GM19099 (cell line): Measurements from ENCODE around the gene RRP1.

ENCODE experiments used
- POLR2A ChIP-seq: IDR thresholded peaks from 3 replicates; pipeline ENCODE4 v1.6.1; 2011; ENCODE audit warnings: low read depth; ENCODE audit not compliant: insufficient read length; ENCODE audit errors: extremely low read depth

Gene RRP1

DNA sequence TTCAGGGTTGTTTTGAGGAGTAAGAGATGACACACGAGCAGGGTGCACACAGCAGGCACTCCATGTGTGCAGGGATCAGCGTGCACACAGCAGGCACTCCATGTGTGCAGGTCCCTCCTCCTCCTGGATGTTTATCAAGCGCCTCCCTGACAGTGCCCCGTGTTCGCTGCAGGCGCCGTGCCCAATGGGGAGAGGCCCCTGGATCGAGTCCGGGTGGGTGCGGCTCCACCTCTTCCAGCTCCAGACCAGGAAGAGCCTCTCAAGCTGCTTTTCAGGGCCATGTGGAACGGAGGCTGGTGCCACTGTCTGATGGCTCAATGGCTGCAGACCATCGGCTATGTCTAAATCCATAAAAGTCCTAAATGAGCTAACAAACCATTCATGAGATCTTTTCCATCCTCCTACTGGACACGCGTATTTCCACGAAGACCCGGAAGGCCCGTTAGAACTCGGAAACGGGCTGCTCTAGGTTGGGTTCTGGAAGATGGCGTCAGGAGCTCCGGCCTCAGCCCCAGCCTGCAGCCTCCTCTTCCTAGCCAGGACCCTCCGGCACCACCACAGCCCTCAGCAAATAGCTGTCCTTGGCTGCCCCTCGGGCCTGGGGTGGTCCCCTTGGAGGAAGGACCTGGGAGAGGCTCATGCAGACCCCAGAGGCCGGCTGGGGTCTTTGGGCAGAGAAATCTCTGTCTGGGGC, 36.0 kb downstream of the RRP1 start:
- no peak for TF ChIP-seq POLR2A

DNA sequence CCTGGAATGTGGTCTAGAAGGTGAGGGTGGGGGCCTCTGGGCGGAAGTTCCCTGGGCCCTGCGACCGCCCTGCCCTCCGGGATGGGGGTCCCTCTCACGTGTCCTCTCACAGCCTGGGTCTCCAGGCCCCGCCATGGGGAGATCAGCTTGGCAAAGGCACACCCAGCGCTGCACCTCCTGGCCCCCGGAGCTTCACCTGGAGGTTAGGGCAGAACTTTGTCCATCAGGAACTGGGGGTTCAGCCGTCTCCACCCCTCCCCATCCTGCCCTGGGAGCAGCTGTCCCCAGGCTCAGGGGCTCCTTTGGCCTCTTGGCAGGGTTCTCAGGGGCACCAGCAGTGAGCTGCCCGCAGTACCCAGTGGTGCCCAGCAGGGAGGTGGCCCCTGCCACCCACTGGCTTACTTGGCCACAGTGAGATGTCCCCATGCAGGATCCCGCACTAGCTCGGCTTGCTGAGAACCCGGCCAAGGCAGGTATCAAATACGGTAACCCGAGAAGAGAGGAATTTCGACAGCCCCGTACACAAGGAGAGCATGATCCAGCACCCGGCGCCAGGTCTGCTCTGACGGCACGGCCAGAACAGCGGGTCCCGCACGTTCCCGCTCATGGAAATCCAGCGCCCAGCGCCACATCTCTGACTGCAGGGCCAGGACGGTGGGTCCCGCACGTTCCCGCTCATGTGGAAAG, 36.7 kb downstream of the RRP1 start:
- no peak for TF ChIP-seq POLR2A

DNA sequence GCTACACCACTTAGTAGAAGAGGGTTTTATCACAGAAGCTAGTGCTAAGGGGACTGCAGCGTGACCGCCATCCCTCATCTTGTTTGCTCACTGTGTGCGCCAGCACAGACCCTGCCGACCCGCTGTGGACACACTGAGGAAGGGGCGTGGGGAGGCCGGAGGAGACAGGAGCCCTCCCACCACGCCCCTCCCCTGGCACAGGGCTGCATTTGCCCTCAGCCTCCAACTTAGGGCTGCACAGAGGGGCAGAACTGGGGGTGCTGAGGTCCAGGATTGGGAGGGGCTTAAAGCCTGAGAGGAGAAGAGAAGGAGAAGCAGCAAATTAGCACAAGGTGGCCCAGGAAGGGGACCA, 37.2 kb downstream of the RRP1 start:
- no peak for TF ChIP-seq POLR2A

DNA sequence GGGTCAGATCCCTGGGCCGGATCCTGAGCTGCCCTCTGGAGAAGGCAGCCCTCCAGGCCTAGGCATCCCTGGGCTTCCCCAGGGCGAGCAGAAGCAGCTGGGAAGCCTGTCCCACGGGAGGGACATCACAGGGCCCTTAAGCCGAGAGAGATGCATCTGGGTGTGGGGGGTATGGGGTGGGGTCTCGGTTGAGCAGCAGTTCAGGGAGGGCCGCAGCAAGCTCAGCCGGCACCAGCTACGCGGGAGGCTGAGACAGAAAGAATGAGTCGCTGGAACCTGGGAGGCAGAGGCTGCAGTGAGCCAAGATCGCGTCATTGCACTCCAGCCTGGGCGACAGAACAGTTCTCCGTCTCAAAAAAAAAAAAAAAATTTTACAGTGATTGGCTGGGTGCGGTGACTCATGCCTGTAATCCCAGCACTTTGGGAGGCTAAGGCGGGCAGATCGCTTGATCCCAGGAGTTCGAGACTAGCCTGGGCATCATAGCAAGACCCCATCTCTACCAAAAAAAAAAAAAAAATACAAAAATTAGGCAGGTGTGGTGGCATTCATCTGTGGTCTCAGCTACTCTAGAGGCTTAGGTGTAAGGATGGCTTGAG, 37.7 kb downstream of the RRP1 start:
- no peak for TF ChIP-seq POLR2A

DNA sequence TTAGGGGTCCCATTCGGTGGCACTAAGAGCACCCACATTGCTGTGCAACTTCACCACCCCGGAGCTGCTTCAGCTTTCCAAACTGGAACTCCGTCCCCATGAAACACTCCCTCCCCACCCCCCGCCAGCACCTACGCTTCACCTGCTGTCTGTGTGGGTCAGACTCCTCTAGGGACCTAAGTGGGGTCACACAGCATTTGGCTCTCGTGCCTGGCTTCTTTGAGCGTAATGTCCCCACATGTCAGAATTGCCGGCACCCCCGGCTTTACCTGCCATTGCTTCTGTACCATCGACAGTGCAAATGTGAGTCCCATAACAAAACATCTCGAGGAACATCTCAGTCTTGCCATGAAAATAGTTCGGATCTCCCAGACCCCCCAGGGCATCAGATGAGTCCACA, 39.8 kb downstream of the RRP1 start:
- no peak for TF ChIP-seq POLR2A

DNA sequence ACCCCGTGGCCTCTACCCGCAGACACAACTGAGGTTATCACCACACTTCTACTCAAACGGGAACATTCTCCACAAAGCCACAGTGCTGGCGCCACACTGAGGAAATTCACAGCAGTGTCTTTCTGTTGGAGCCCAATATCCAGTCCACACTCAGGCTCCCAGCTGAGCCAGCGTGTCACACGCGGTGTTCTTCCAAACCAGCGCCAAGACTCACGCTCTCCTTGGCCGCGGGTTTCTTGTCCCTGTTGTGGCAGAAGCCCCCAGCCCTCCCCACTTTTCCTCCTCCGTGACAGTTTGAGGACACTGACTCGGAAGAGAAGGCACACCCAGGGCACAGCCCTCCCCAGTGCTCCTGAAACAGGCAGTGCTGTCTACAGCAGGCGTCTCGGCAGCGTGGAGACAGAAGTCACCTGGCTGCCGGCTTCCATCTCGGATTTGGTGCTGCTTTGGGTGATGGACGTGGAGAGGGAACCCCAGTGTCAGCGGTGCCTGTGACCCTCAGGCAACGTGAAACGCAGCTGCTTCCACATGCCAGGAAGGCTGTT, 40.3 kb downstream of the RRP1 start:
- no peak for TF ChIP-seq POLR2A

DNA sequence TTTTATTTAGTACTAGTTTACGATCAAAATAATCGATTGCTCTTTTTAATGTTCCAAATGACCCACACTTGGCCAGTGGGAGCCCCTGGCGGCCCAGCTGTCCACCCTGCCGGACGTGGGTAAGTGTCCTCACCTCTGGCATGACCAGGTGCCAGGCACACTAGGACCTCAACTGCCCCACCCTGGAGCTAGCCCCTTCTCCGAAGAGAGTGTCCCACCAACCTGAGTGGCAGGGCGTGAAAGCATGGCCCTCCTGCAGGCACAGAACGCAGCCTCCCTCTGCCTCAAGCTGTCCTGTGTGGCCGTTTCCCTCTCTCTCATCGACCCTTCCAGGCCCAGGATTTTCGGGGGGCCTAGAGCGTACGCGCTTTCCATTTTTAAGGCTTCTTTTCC, 42.8 kb downstream of the RRP1 start:
- TF ChIP-seq POLR2A: no peak

DNA sequence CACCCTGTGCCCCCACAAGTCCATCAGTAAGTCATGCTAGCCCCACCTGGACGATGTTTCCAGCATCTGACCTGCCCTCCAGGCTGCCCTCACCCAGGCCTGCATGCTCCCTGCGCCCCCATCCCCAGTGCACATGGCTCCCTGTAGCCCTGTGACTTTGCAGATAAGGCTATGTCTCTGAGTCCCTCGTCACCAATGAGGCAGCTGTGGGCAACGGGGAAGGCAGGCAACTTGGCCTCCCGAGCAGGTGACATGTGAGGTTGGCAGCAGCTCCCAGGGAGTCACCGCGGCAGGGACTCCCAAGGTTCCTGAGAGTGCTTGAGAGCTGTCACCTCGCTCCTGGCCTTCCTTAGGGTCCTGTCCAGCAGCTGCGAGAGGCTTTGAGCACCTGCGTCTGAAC, 43.3 kb downstream of the RRP1 start:
- no peak for TF ChIP-seq POLR2A

DNA sequence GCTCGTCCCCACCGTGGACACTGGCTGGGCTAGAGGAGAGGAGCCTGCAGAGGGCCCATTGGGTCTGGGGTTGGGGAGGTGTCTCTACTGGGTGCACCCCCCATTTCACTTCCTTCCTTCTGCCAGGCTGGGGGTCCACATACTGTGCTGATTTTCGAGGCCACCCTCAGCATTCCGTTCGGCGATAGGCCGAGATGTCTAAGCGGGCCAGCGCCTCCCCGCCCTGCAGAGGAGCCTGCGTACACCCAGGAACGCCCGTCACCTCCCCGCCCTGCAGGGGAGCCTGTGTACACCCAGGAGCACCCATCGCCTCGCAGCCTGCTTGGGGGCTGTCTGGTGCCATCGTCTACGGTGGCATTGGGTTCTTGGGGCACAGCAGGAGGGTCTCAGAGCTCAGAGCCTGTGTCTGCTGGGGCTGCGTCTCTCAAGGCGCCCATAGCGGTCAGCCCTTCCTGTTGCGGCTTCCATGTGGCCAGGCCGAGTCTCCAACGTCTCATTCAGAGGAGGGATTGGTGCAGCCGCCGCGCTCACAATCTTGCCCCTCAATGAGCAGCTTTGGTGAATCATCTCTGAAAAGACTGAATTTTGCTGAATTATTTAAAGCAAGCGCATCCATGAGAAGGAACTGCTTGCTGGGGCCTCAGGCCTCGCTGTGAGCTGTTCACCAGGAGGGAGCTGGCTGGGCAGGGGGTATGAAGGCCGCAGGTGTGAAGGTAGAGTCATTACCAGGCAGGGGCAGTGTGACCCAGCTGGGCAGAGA, 44.9 kb downstream of the RRP1 start:
- no peak for TF ChIP-seq POLR2A

DNA sequence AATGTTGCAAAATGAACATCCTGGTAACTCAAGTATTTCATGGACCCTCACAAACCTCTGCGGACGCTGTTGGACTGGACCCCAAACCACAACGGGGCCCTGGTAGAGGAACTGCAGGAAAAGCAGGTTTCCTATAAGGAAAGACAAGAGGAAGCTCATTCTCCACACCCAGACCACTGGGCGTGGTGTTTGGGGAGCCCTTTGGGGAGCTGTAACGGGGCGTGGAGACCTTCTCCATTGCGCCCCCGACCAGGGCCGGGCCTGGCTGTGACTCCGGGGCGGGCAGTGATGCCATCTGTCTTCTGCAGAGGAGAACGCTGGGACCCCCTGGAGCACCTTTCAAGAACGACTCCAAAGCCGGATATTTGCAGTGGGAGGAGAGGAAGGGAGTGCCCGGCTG, 45.7 kb downstream of the RRP1 start:
- TF ChIP-seq POLR2A: no peak

DNA sequence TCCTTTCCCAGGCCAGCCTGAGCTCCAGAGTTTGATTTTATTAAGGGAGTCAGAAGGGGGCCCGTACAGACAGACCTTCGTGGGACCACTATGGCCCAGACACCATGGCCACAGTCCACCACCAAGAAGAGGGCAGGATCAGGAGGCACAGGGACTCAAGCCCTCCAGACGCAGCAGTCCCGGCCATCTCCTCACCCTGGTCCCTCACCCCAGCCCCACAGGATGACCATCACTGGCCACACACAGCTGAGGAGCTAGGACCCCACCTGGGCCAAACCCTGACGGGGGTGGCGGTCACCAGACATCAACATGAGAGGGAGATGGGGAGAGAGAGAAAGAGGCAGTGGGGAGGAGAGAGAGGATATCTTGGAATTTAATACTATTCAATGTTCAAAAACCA, 46.5 kb downstream of the RRP1 start:
- no peak for TF ChIP-seq POLR2A

DNA sequence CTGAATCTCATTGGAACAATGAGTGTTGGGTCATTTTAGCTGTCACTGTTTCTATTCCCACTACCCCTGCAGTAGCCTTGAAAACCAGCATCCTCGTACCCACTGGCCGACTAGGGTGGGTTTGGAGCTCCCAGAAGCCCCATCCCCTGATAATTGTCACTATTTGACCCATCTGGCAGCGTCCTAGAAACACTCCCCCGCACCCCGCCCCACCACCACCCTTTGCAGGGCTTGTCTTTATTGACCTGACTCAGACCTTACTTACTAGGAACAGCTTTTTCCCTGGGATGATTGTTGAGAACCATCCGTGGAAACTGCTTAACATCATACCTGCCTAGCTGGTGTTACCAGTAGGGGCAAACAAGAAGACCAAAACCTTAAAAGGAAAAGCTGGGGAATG, 47.2 kb downstream of the RRP1 start:
- TF ChIP-seq POLR2A: no peak

DNA sequence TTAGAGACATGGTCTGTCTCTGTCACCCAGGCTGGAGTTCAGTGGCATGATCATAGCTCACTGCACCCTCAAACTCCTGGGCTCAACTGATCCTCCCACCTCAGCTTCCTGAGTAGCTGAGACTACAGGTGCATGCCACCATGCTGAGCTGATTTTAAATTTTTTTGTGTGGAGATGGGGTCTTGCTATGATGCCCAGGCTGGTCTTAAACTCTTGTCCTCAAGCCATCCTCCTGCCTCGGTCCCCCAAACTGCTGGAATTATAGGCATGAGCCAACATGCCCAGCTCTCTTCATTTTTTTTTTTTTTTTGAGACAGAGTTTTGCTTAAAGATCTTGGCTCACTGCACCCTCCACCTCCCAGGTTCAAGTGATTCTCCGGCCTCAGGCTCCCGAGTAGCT, 50.9 kb downstream of the RRP1 start:
- TF ChIP-seq POLR2A: no peak

DNA sequence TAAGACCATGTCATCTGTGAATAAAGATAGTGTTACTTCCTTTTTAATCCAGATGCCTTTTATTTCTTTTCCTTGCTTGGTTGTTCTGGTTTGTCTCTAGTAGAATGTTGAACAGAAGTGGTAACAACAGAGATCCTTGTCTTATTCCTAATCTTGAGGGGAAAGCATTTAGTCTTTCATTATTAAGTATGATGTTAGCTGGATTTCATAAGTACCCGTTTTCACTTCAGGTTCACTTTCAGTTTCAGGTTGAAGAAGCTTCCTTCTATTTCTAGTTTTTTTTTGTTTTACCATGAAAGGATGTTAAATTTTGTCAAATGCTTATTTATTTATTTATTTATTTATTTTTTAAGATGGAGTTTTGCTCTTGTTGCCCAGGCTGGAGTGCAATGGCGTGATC, 53.4 kb downstream of the RRP1 start:
- no peak for TF ChIP-seq POLR2A

DNA sequence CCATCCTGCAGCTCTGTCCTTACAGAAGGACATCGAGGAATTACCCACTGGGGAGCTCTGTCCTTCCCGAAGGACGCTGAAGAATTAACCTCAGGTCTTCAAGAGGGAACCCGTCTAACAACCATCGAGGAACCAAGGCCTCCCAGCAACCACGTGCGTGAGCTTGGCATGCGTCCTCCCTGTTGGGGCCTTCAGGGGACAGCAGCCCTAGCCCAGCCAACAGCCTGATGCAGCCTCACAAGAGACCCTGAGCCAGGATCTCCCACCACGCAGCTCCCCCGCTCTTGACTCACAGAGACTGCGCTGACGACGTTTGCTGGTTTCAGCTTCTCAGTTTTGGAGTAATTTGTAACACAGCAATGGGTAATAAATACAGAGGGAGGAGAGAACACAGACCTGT, 56.0 kb downstream of the RRP1 start:
- no peak for TF ChIP-seq POLR2A
